ENCODE measurements around the gene GPX6.

- TF ChIP-seq CTCF (IDR thresholded peaks at IDR 0.05), result no peak
- no peak for TF ChIP-seq POLR2A (IDR thresholded peaks at IDR 0.05)
Observed at GRCh38 chr6:28486988-28487742, 28.4 kb downstream of the GPX6 start.

Measured in thyroid gland (tissue), 4 donors.